B cell (primary cell): ENCODE data around the gene PKNOX2. TPM values are rescaled to one million over a fixed set of nuclear protein-coding genes. Genes with fewer than 3 reads are reported as not detected.

Experiments
- ATAC-seq: fragments of 200-7000 bp; cut with Tn5 transposase; one replicate; pipeline ENCODE4 v1.10.0; 2021; ENCODE audit warnings: low read depth, mild to moderate bottlenecking, moderate number of reproducible peaks, moderate library complexity
- CTCF ChIA-PET: fragments of 350-600 bp; sonication (Branson Sonifier 250); formaldehyde crosslinking; loops from one replicate; lab custom pipeline; 2021; ENCODE audit warnings: antibody characterized with exemption, inconsistent platforms; lab: Charles Lee
- POLR2A ChIA-PET: fragments of 350-600 bp; sonication (Branson Sonifier 250); formaldehyde crosslinking; loops from one replicate; lab custom pipeline; 2021; ENCODE audit warnings: antibody characterized with exemption; lab: Charles Lee
- DNase-seq: peaks from one replicate; pipeline ENCODE4 v3.0.0; 2013
- H2AFZ ChIP-seq: 2 replicates; pipeline ENCODE4 v1.6.1; 2012; ENCODE audit warnings: mild to moderate bottlenecking, low read depth, low read length; ENCODE audit not compliant: insufficient read depth, poor library complexity, severe bottlenecking
- H3K27ac ChIP-seq, 2 donors: 1 replicate in 1 of 2; 2 replicates in 1 of 2; pipeline ENCODE4 v1.5.1; 2012 to 2013; ENCODE audit warnings: low read length in 2 of 2, mild to moderate bottlenecking in 2 of 2, moderate library complexity in 1 of 2
- H3K27me3 ChIP-seq, 4 experiments: fragments of 200-600 bp in 1 of 4; sonication (generic) in 1 of 4; replicated peaks in 1 of 4; 1 replicate in 2 of 4; 2 replicates in 2 of 4; pipeline versions ENCODE4 v1.6.1 to v1.7.0; 2013 to 2016; ENCODE audit warnings: low read length in 3 of 4, mild to moderate bottlenecking in 2 of 4, mixed read lengths in 1 of 4, moderate library complexity in 1 of 4; ENCODE audit not compliant: insufficient read depth in 4 of 4, control insufficient read depth in 3 of 4; ENCODE audit errors: control extremely low read depth in 1 of 4
- H3K36me3 ChIP-seq, 2 experiments: replicated peaks in 1 of 2; 1 replicate in 1 of 2; 2 replicates in 1 of 2; pipeline versions ENCODE4 v1.6.1 to v1.7.1; 2013; ENCODE audit warnings: low read length in 1 of 2; ENCODE audit not compliant: insufficient read depth in 2 of 2, control insufficient read depth in 1 of 2; ENCODE audit errors: control extremely low read depth in 1 of 2, extremely low read depth in 1 of 2
- H3K4me1 ChIP-seq, 2 donors: fragments of 200-600 bp in 1 of 2; sonication (generic) in 1 of 2; 1 replicate in 1 of 2; 2 replicates in 1 of 2; pipeline versions ENCODE4 v1.5.1 to v1.6.1; 2013 to 2017; ENCODE audit warnings: low read length in 2 of 2; ENCODE audit not compliant: control insufficient read depth in 2 of 2, insufficient read depth in 2 of 2
- H3K4me2 ChIP-seq: replicated peaks from 2 replicates; pipeline ENCODE3; 2012; ENCODE audit warnings: mild to moderate bottlenecking, low read depth, low read length; ENCODE audit not compliant: poor library complexity, severe bottlenecking
- H3K4me3 ChIP-seq, 5 experiments: fragments of 200-600 bp in 1 of 5; sonication (generic) in 1 of 5; 1 replicate in 3 of 5; 2 replicates in 2 of 5; pipeline versions ENCODE4 v1.5.1 to v1.7.0; 2011 to 2016; ENCODE audit warnings: low read length in 4 of 5, mild to moderate bottlenecking in 4 of 5, low read depth in 2 of 5, control low read depth in 1 of 5, moderate library complexity in 1 of 5; ENCODE audit not compliant: insufficient read depth in 1 of 5; ENCODE audit errors: control extremely low read depth in 1 of 5, extremely low read depth in 1 of 5
- H3K79me2 ChIP-seq: fragments of 200-600 bp; sonication (generic); one replicate; pipeline ENCODE4 v1.6.0; 2016; ENCODE audit warnings: low read length; ENCODE audit not compliant: control insufficient read depth, insufficient read depth
- H3K9ac ChIP-seq: fragments of 200-600 bp; sonication (generic); 2 replicates; pipeline ENCODE4 v1.6.1; 2017; ENCODE audit warnings: mild to moderate bottlenecking, low read length, moderate library complexity
- H3K9me3 ChIP-seq, 3 donors: one replicate each; pipeline versions ENCODE4 v1.6.1 to v1.7.1; 2013; ENCODE audit warnings: low read length in 2 of 3; ENCODE audit not compliant: control insufficient read depth in 2 of 3, insufficient read depth in 1 of 3; ENCODE audit errors: control extremely low read depth in 1 of 3
- H4K20me1 ChIP-seq: 2 replicates; pipeline ENCODE4 v1.6.0; 2012; ENCODE audit warnings: mild to moderate bottlenecking, low read length; ENCODE audit not compliant: insufficient read depth, control insufficient read depth, poor library complexity, severe bottlenecking
- H3K27ac Mint-ChIP-seq: one replicate; pipeline ENCODE4 v1.8.0; 2021; ENCODE audit warnings: mixed read lengths
- H3K27me3 Mint-ChIP-seq: one replicate; pipeline ENCODE4 v1.8.0; 2021; ENCODE audit warnings: mixed read lengths
- H3K4me1 Mint-ChIP-seq: one replicate; pipeline ENCODE4 v1.8.0; 2021; ENCODE audit warnings: mixed read lengths
- H3K4me3 Mint-ChIP-seq: one replicate; pipeline ENCODE4 v1.8.0; 2021; ENCODE audit warnings: mixed read lengths
- H3K9me3 Mint-ChIP-seq: one replicate; pipeline ENCODE4 v1.8.0; 2022; ENCODE audit warnings: mixed read lengths; ENCODE audit not compliant: insufficient read depth
- CTCF ChIP-seq: fragments of 200-600 bp; IDR thresholded peaks from one replicate; pipeline ENCODE4 v1.8.0; 2022; ENCODE audit warnings: antibody characterized with exemption, mild to moderate bottlenecking
- EZH2 ChIP-seq: IDR thresholded peaks from 2 replicates; pipeline ENCODE4 v1.6.1; 2012; ENCODE audit warnings: borderline replicate concordance, low read depth, mild to moderate bottlenecking, moderate library complexity, low read length; ENCODE audit not compliant: insufficient read depth, poor library complexity, severe bottlenecking
- WGBS: methylation state at CpG from one replicate; pipeline ENCODE4 v1.1.5; 2013; ENCODE audit warnings: missing lambda C conversion rate; ENCODE audit not compliant: insufficient coverage; 5-methylcytosine and 5-hydroxymethylcytosine counted together
- intact Hi-C: fragments of 100-400 bp; cut with micrococcal nuclease; formaldehyde crosslinking; loops from one replicate; pipeline ENCODE4 v1.10.0; 2022
- polyA plus RNA-seq: library from polyadenylated mRNA; depleted of rRNA; stranded (reverse); fragments of >200 nt; gene quantifications from 2 replicates; pipeline ENCODE4 v1.2.3, GENCODE V29; 2012
- total RNA-seq, 2 donors: library from RNA; stranded (reverse); fragments of 120-200 nt in 1 of 2; gene quantifications; 1 replicate in 1 of 2; 2 replicates in 1 of 2; pipeline versions ENCODE4 v1.2.3 to v1.2.4, GENCODE V29; 2013 to 2022

PKNOX2 gene
- total and polyA plus RNA-seq, 2 donors (not counting 1 experiment from before 2014, with no cell fraction given): not detected

GRCh38 chr11:125242141-125242775, 77.7 kb downstream of the PKNOX2 start:
- H3K4me3 ChIP-seq: no peak overlapping the region
- no peaks in the 10 kb centered on the region for H3K79me2 ChIP-seq
- Mint-ChIP-seq H3K27ac (no peak overlapping the region), H3K4me3 (no peak overlapping the region), H3K27me3 (peaks cover 19% of the 10 kb centered on the region), H3K9me3 (no peaks in the 10 kb centered on the region), H3K4me1 (no peaks in the 10 kb centered on the region)
- no peak overlapping the region for H3K4me2 ChIP-seq
- H3K27ac ChIP-seq: no peak overlapping the region
- DNase-seq: no peak
- H3K27me3 ChIP-seq: no peaks in the 10 kb centered on the region
- H3K9me3 ChIP-seq: no peaks in the 10 kb centered on the region
- H2AFZ ChIP-seq: no peak overlapping the region
- 91% methylated on average over 7 of the region's 11 CpGs for WGBS
- no peak for TF ChIP-seq CTCF
- TF ChIP-seq EZH2: no peak
- ChIA-PET CTCF (no interaction called here), POLR2A (no interaction called here)
- no peaks in the 10 kb centered on the region for H3K36me3 ChIP-seq
- ATAC-seq: no peak
- no peaks in the 10 kb centered on the region for H3K4me1 ChIP-seq
- no peak overlapping the region for H3K9ac ChIP-seq
- H4K20me1 ChIP-seq: no peaks in the 10 kb centered on the region
- intact Hi-C loops: no loop called here

- H3K4me3 ChIP-seq: no peak overlapping the region
- ChIA-PET POLR2A (no interaction called here), CTCF (no interaction called here)
- H3K27me3 ChIP-seq: no peaks in the 10 kb centered on the region
- H2AFZ ChIP-seq: no peak overlapping the region
- no peaks in the 10 kb centered on the region for H4K20me1 ChIP-seq
- Mint-ChIP-seq H3K27ac (no peak overlapping the region), H3K27me3 (peaks cover 22% of the 10 kb centered on the region), H3K9me3 (no peaks in the 10 kb centered on the region), H3K4me1 (no peaks in the 10 kb centered on the region), H3K4me3 (no peak overlapping the region)
- H3K36me3 ChIP-seq: no peaks in the 10 kb centered on the region
- H3K4me2 ChIP-seq: no peak overlapping the region
- no peak for TF ChIP-seq CTCF
- no peak for TF ChIP-seq EZH2
- DNase-seq (no peak), ATAC-seq (no peak)
- intact Hi-C loops: no loop called here
- H3K9me3 ChIP-seq: no peaks in the 10 kb centered on the region
- no peak overlapping the region for H3K9ac ChIP-seq
- no peaks in the 10 kb centered on the region for H3K79me2 ChIP-seq
- H3K4me1 ChIP-seq: no peaks in the 10 kb centered on the region
- H3K27ac ChIP-seq: no peak overlapping the region
- WGBS: 91% methylated on average over 3 of the region's 4 CpGs
Observed at GRCh38 chr11:125244166-125244565, 79.6 kb downstream of the PKNOX2 start.
